ENCODE results near the gene PTPRJ.

- TF ChIP-seq CTCF (IDR thresholded peaks at IDR 0.05; ENCODE audit: low read depth, low read length, missing input control) (no peak), TAF1 (conservative IDR thresholded peaks at IDR 0.05) (peak; percentile 94), RXRA (IDR thresholded peaks at IDR 0.05) (peak; percentile 90 to 97)
Measured at GRCh38 chr11:47998733-47999359, 18.5 kb downstream of the PTPRJ start.

Data from liver (tissue), 3 donors.